C4-2B (cell line): ENCODE measurements around the gene XXYLT1.

Experiments used
- H3K27ac ChIP-seq: fragments of 450-650 bp; 2 replicates; pipeline ENCODE4 v1.5.1; 2017
- CTCF ChIP-seq: fragments of 450-650 bp; conservative IDR thresholded peaks from 2 replicates; pipeline ENCODE4 v1.5.1; 2017; ENCODE audit warnings: mild to moderate bottlenecking
- ZFX ChIP-seq: fragments of 450-650 bp; IDR thresholded peaks from 2 replicates; pipeline ENCODE4 v1.6.1; 2017

The XXYLT1 gene

GRCh38 chr3:195208183-195208582 lies 62.8 kb downstream of the XXYLT1 start:
- H3K27ac ChIP-seq = no peak overlapping the region
- TF ChIP-seq ZFX (no peak), CTCF (no peak)

- H3K27ac ChIP-seq = no peak overlapping the region
- no peak for TF ChIP-seq CTCF
- TF ChIP-seq ZFX = no peak
Observed at GRCh38 chr3:195207731-195208130, 63.2 kb downstream of the XXYLT1 start.

- no peak overlapping the region for H3K27ac ChIP-seq
- TF ChIP-seq ZFX = no peak
- TF ChIP-seq CTCF = no peak
Observed at GRCh38 chr3:195207056-195207455, 63.9 kb downstream of the XXYLT1 start.

GRCh38 chr3:195204360-195205163 lies 66.4 kb downstream of the XXYLT1 start:
- TF ChIP-seq CTCF (no peak), ZFX (no peak)
- no peak overlapping the region for H3K27ac ChIP-seq

- TF ChIP-seq CTCF (no peak), ZFX (no peak)
- H3K27ac ChIP-seq = no peak overlapping the region
Observed at GRCh38 chr3:195203606-195204005, 67.4 kb downstream of the XXYLT1 start.

- TF ChIP-seq ZFX = no peak
- no peak for TF ChIP-seq CTCF
Observed at GRCh38 chr3:195201295-195201694, 69.7 kb downstream of the XXYLT1 start.

GRCh38 chr3:195200010-195200822 lies 70.7 kb downstream of the XXYLT1 start:
- TF ChIP-seq CTCF = no peak
- no peak for TF ChIP-seq ZFX
- no peak overlapping the region for H3K27ac ChIP-seq

More at GRCh38 chr3:195201295-195201694, 69.7 kb downstream of the XXYLT1 start:
- H3K27ac ChIP-seq = no peak overlapping the region
